ENCODE results near the gene RMI1. TPM values are rescaled to one million over a fixed set of nuclear protein-coding genes. Genes with fewer than 3 reads are reported as not detected.

The RMI1 gene
- polyA plus RNA-seq, 4 donors, result 3.2 to 12.9 (median 5.9) TPM

DNA sequence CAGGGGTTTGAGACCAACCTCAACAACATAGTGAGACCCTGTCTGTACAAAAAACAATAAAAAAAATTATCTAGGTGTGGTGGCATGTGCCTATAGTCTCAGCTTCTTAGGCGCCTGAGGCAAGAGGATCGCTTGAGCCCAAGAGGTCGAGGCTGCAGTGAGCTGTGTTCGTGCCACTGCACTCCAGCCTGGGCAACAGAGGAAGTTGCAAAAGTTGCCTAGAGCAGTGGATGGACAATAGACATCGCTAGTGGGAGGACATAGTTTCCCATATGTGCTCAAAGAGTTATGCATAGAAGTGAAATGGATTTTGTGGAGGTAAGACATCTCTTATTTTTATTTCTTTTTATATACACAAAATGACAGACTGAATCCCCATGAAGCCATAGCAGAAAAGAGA lies 19.6 kb upstream of the RMI1 start:
- Histone ChIP-seq H3K4me3 (ENCODE audit: low read depth in 1 of 3, low read length in 3 of 3) (no peak overlapping the region), H3K9me3 (ENCODE audit: control insufficient read depth in 2 of 2, insufficient read depth in 1 of 2, low read depth in 1 of 2, low read length in 1 of 2) (no peaks in the 10 kb centered on the region), H3K27me3 (ENCODE audit: control insufficient read depth in 3 of 3, insufficient read depth in 3 of 3, low read length in 3 of 3) (no peaks in the 10 kb centered on the region), H3K4me1 (ENCODE audit: control insufficient read depth in 3 of 3, insufficient read depth in 2 of 3, low read depth in 1 of 3, low read length in 2 of 3) (peaks cover 0 to 3% (median 2%) of the 10 kb centered on the region in 3 donors), H3K27ac (ENCODE audit: low read depth in 1 of 3, low read length in 2 of 3) (no peak overlapping the region), H3K36me3 (ENCODE audit: control insufficient read depth in 3 of 3, insufficient read depth in 2 of 3, low read depth in 1 of 3, low read length in 3 of 3) (peaks cover 0 to under 1% (median 0%) of the 10 kb centered on the region in 3 donors)
- WGBS, 3 donors, result 91 to 97% (median 97%) methylated on average over 5 of the region's 5 CpGs
- no peak for DNase-seq
- no peak for FAIRE-seq

DNA sequence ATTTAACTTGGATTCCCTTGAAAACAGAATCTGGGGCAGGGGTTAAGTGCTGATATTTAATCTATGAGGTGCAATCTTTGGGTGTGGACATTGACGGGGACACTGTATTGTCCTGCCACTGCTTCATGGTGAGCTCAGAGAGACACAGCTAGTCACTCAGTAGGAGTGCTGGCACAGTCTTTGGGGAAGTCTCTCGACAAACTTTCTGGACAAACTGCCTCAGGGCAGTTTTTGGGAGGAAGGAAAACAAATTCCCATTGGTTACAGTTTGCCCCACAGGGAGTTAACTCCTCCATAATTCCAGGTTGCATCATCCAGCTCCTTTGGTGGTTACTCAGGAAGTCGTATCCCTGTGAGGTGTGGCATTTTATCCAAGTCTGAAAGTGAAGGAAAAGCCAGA lies 18.4 kb upstream of the RMI1 start:
- H3K4me1 ChIP-seq (ENCODE audit: control insufficient read depth in 3 of 3, insufficient read depth in 2 of 3, low read depth in 1 of 3, low read length in 2 of 3), result peaks cover 0 to 2% (median 1%) of the 10 kb centered on the region in 3 donors
- H3K9me3 ChIP-seq (ENCODE audit: control insufficient read depth in 2 of 2, insufficient read depth in 1 of 2, low read depth in 1 of 2, low read length in 1 of 2), result no peaks in the 10 kb centered on the region
- FAIRE-seq (no peak), DNase-seq (peak in 1 of 2 donors; percentile 42)
- 35 to 53% (median 38%) methylated on average over 3 of the region's 3 CpGs for WGBS, 3 donors
- no peak overlapping the region for H3K27ac ChIP-seq (ENCODE audit: low read depth in 1 of 3, low read length in 2 of 3)
- H3K36me3 ChIP-seq (ENCODE audit: control insufficient read depth in 3 of 3, insufficient read depth in 2 of 3, low read depth in 1 of 3, low read length in 3 of 3), result peaks cover 2 to 4% (median 3%) of the 10 kb centered on the region in 3 donors
- H3K4me3 ChIP-seq (ENCODE audit: low read depth in 1 of 3, low read length in 3 of 3), result no peak overlapping the region
- H3K27me3 ChIP-seq (ENCODE audit: control insufficient read depth in 3 of 3, insufficient read depth in 3 of 3, low read length in 3 of 3), result no peaks in the 10 kb centered on the region

DNA sequence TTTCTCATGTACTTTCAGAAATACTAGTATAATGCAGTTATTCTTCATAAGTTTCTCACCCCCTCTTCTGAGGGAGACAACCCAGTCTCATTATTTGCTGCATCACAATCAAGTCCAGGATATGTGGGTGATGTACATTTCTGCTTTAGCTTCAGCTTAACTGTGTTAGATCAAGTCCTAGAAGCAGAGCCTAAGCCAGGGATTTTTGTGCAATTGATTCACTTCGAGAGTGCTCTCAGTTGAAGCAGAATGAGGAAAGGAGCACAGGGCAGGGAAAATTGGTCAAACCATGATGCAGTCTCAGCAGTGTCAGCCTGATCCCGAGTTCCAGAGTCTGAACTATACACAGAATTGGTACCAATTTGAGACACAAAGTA lies 15.6 kb upstream of the RMI1 start:
- 37 to 63% (median 44%) methylated on average over 2 of the region's 2 CpGs for WGBS, 3 donors
- H3K27ac ChIP-seq (ENCODE audit: low read depth in 1 of 3, low read length in 2 of 3), result no peak overlapping the region
- H3K9me3 ChIP-seq (ENCODE audit: control insufficient read depth in 2 of 2, insufficient read depth in 1 of 2, low read depth in 1 of 2, low read length in 1 of 2), result no peaks in the 10 kb centered on the region
- DNase-seq, result no peak
- H3K4me1 ChIP-seq (ENCODE audit: control insufficient read depth in 3 of 3, insufficient read depth in 2 of 3, low read depth in 1 of 3, low read length in 2 of 3), result peaks cover 0 to 2% (median 0%) of the 10 kb centered on the region in 3 donors
- peaks cover 4 to 5% (median 5%) of the 10 kb centered on the region in 3 donors for H3K36me3 ChIP-seq (ENCODE audit: control insufficient read depth in 3 of 3, insufficient read depth in 2 of 3, low read depth in 1 of 3, low read length in 3 of 3)
- no peaks in the 10 kb centered on the region for H3K27me3 ChIP-seq (ENCODE audit: control insufficient read depth in 3 of 3, insufficient read depth in 3 of 3, low read length in 3 of 3)
- H3K4me3 ChIP-seq (ENCODE audit: low read depth in 1 of 3, low read length in 3 of 3), result no peak overlapping the region
- FAIRE-seq, result no peak

DNA sequence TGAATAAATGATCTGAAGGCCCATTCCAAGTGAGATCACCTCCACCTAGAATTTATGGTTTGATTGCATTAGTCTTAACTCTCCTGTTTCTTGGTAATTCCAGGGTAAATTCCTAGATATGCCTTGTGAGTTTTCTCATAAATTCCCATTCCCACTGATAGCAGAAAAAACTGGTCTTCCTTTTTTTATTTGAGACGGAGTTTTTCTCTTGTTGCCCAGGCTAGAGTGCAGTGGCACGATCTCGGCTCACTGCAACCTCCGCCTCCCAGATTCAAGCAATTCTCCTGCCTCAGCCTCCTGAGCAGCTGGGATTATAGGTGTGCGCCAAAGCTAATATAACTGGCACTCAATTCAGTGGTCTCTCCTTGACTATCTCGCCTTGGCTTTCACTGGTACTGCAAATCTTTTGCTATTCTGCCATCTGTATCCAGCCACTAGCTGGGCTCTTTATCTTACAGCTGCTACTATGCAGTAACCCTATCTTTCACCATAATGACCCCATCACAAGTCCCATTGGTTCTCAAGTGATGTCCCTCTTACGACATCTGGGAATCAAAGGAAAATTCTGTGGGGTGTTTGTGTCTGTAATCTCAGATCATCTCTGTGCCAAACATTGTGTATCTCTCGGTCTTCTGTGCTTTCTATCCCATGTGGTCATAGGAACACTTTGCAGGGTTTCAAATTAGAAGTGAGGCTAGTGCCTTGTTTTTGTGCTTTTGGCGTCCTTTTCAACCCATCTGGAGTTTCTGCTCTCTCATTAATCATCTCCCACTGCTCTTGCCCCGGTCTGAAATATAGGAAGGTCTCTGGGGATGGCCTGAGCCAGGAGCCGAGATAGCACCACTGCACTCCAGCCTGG lies 15.0 kb upstream of the RMI1 start:
- Histone ChIP-seq H3K27me3 (ENCODE audit: control insufficient read depth in 3 of 3, insufficient read depth in 3 of 3, low read length in 3 of 3) (no peaks in the 10 kb centered on the region), H3K4me1 (ENCODE audit: control insufficient read depth in 3 of 3, insufficient read depth in 2 of 3, low read depth in 1 of 3, low read length in 2 of 3) (peaks cover 0 to 2% (median 0%) of the 10 kb centered on the region in 3 donors), H3K27ac (ENCODE audit: low read depth in 1 of 3, low read length in 2 of 3) (no peak overlapping the region), H3K4me3 (ENCODE audit: low read depth in 1 of 3, low read length in 3 of 3) (no peak overlapping the region), H3K9me3 (ENCODE audit: control insufficient read depth in 2 of 2, insufficient read depth in 1 of 2, low read depth in 1 of 2, low read length in 1 of 2) (no peaks in the 10 kb centered on the region), H3K36me3 (ENCODE audit: control insufficient read depth in 3 of 3, insufficient read depth in 2 of 3, low read depth in 1 of 3, low read length in 3 of 3) (peaks cover 4 to 5% (median 5%) of the 10 kb centered on the region in 3 donors)
- WGBS, 3 donors, result 66 to 76% (median 72%) methylated on average over 11 of the region's 11 CpGs
- FAIRE-seq, result no peak
- DNase-seq, result peak in 1 of 2 donors; percentile 14

DNA sequence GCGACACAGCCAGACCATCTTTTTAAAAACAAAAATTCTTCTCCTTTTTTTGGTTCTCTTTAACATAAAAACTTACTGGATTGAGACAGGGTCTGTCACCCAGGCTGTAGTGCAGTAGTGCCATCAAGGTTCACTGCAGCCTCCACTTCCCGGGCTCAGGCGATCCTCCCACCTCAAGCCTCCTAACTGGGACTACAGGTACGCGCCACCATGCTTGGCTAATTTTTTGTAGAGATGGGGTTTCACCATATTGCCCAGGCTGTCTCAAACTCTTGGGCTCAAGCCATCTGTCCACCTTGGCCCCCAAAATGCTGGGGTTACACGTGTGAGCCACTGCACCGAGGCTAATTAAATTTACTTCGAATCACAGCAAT lies 14.4 kb upstream of the RMI1 start:
- H3K36me3 ChIP-seq (ENCODE audit: control insufficient read depth in 3 of 3, insufficient read depth in 2 of 3, low read depth in 1 of 3, low read length in 3 of 3), result peaks cover 7 to 8% (median 7%) of the 10 kb centered on the region in 3 donors
- H3K27ac ChIP-seq (ENCODE audit: low read depth in 1 of 3, low read length in 2 of 3), result no peak overlapping the region
- DNase-seq (no peak), FAIRE-seq (no peak)
- H3K4me3 ChIP-seq (ENCODE audit: low read depth in 1 of 3, low read length in 3 of 3), result no peak overlapping the region
- no peaks in the 10 kb centered on the region for H3K9me3 ChIP-seq (ENCODE audit: control insufficient read depth in 2 of 2, insufficient read depth in 1 of 2, low read depth in 1 of 2, low read length in 1 of 2)
- H3K27me3 ChIP-seq (ENCODE audit: control insufficient read depth in 3 of 3, insufficient read depth in 3 of 3, low read length in 3 of 3), result no peaks in the 10 kb centered on the region
- 88 to 94% (median 93%) methylated on average over 8 of the region's 8 CpGs for WGBS, 3 donors
- H3K4me1 ChIP-seq (ENCODE audit: control insufficient read depth in 3 of 3, insufficient read depth in 2 of 3, low read depth in 1 of 3, low read length in 2 of 3), result peaks cover 0 to 2% (median 0%) of the 10 kb centered on the region in 3 donors

DNA sequence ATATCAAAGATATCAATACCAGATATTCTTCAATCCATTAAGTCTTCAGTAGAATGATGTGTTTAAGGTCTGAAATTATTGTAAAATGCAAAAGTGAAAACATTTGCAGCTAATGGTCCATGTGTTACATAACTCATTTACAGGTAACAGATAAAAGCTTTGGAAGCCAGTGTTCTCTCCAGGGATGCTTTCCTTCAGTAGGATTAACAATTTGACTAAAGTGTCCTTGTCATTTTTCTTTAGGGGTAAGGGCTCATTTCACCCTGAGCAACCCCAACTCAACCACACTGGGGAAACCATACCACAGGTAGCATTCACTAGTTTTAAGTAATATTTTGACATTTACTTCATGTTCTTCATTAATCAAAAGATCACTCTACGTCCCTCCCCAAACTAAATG lies 13.5 kb upstream of the RMI1 start:
- Histone ChIP-seq H3K36me3 (ENCODE audit: control insufficient read depth in 3 of 3, insufficient read depth in 2 of 3, low read depth in 1 of 3, low read length in 3 of 3) (peaks cover 13 to 15% (median 14%) of the 10 kb centered on the region in 3 donors), H3K4me1 (ENCODE audit: control insufficient read depth in 3 of 3, insufficient read depth in 2 of 3, low read depth in 1 of 3, low read length in 2 of 3) (peaks cover 0 to 2% (median 0%) of the 10 kb centered on the region in 3 donors), H3K9me3 (ENCODE audit: control insufficient read depth in 2 of 2, insufficient read depth in 1 of 2, low read depth in 1 of 2, low read length in 1 of 2) (no peaks in the 10 kb centered on the region), H3K27ac (ENCODE audit: low read depth in 1 of 3, low read length in 2 of 3) (no peak overlapping the region), H3K4me3 (ENCODE audit: low read depth in 1 of 3, low read length in 3 of 3) (no peak overlapping the region), H3K27me3 (ENCODE audit: control insufficient read depth in 3 of 3, insufficient read depth in 3 of 3, low read length in 3 of 3) (no peaks in the 10 kb centered on the region)
- no peak for FAIRE-seq
- WGBS, 3 donors, result 75 to 78% (median 77%) methylated on average over 1 of the region's 1 CpG
- DNase-seq, result no peak

DNA sequence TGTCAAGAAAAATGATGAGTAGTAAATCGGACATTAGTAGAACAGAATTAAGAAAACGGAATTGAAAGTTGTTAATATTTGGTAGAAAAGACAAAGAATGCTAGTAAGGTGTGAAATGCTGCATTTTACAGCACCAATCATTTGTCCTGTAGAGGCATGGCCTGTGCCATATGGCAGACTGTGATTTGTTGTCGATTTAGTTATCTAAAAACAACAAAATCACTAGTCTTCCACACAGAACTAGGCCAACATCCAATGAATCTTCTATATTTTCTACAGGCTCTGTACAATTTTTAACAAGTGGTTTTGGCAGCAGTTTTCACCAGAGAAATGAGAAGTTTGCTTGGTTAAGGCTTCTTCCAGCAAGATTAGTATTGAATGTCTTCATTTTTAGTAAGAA lies 11.0 kb upstream of the RMI1 start:
- 74 to 81% (median 78%) methylated on average over 3 of the region's 3 CpGs for whole genome bisulfite sequencing, 3 donors
- DNase-seq (no peak), FAIRE-seq (no peak)
- H3K4me3 ChIP-seq (ENCODE audit: low read depth in 1 of 3, low read length in 3 of 3), result no peak overlapping the region
- no peak overlapping the region for H3K27ac ChIP-seq (ENCODE audit: low read depth in 1 of 3, low read length in 2 of 3)
- no peaks in the 10 kb centered on the region for H3K27me3 ChIP-seq (ENCODE audit: control insufficient read depth in 3 of 3, insufficient read depth in 3 of 3, low read length in 3 of 3)
- H3K9me3 ChIP-seq (ENCODE audit: control insufficient read depth in 2 of 2, insufficient read depth in 1 of 2, low read depth in 1 of 2, low read length in 1 of 2), result no peaks in the 10 kb centered on the region
- H3K4me1 ChIP-seq (ENCODE audit: control insufficient read depth in 3 of 3, insufficient read depth in 2 of 3, low read depth in 1 of 3, low read length in 2 of 3), result no peaks in the 10 kb centered on the region
- peaks cover 16 to 30% (median 25%) of the 10 kb centered on the region in 3 donors for H3K36me3 ChIP-seq (ENCODE audit: control insufficient read depth in 3 of 3, insufficient read depth in 2 of 3, low read depth in 1 of 3, low read length in 3 of 3)

DNA sequence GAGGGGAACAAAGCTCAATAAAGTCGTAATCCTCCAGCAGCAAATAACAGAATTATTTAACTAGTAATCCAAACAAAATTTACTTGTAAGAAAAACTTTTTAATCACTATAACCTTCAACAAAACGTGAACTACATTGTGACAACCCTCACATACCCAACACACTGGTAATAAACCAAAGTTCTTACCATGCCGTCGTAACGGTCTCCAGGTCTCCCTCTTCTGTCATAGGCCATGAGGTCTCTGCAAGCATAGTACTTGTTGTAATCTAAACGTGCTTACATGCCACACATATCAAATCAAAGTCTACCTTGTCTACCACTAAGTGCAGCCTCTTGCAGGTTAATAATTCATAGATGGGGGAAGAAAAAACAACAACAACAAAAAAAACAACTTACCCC lies 9.1 kb upstream of the RMI1 start:
- Histone ChIP-seq H3K9me3 (ENCODE audit: control insufficient read depth in 2 of 2, insufficient read depth in 1 of 2, low read depth in 1 of 2, low read length in 1 of 2) (no peaks in the 10 kb centered on the region), H3K27ac (ENCODE audit: low read depth in 1 of 3, low read length in 2 of 3) (no peak overlapping the region), H3K4me3 (ENCODE audit: low read depth in 1 of 3, low read length in 3 of 3) (no peak overlapping the region), H3K4me1 (ENCODE audit: control insufficient read depth in 3 of 3, insufficient read depth in 2 of 3, low read depth in 1 of 3, low read length in 2 of 3) (peaks cover 0 to 2% (median 0%) of the 10 kb centered on the region in 3 donors), H3K27me3 (ENCODE audit: control insufficient read depth in 3 of 3, insufficient read depth in 3 of 3, low read length in 3 of 3) (no peaks in the 10 kb centered on the region), H3K36me3 (ENCODE audit: control insufficient read depth in 3 of 3, insufficient read depth in 2 of 3, low read depth in 1 of 3, low read length in 3 of 3) (peaks cover 18 to 41% (median 30%) of the 10 kb centered on the region in 3 donors)
- FAIRE-seq (no peak), DNase-seq (no peak)
- 34 to 64% (median 51%) methylated on average over 6 of the region's 6 CpGs for WGBS, 3 donors
